ENCODE results near the gene EPHB1.

- TF ChIP-seq POLR2A (IDR thresholded peaks at IDR 0.05), result no peak
- TF ChIP-seq CTCF (IDR thresholded peaks at IDR 0.05), result no peak
Measured at GRCh38 chr3:134768837-134769236, 26.2 kb upstream of the EPHB1 start.

All from uterus (tissue), 2 donors.